SJCRH30 (cell line): ENCODE results near the gene CDC6. TPM values are rescaled to one million over a fixed set of nuclear protein-coding genes. Genes with fewer than 3 reads are reported as not detected.
"Not testable (repeated sequence)": the region's sequence is repeated elsewhere in the genome, so short reads cannot be mapped to it uniquely, and the experiment has no call there.

Experiments
- DNase-seq, 2 experiments: peaks; one replicate each; pipeline ENCODE4 v3.0.0-alpha.2; 2015 to 2020
- H3K27ac ChIP-seq: fragments of 250-450 bp; sonication (Bioruptor Pico); 2 replicates; pipeline ENCODE4 v1.5.1; 2020; ENCODE audit warnings: mild to moderate bottlenecking, moderate library complexity
- H3K27me3 ChIP-seq: fragments of 250-450 bp; sonication (Bioruptor Pico); 2 replicates; pipeline ENCODE4 v1.5.1; 2020; ENCODE audit warnings: mild to moderate bottlenecking, moderate library complexity
- H3K36me3 ChIP-seq: fragments of 250-450 bp; sonication (Bioruptor Pico); 2 replicates; pipeline ENCODE4 v1.5.1; 2020; ENCODE audit warnings: mild to moderate bottlenecking, moderate library complexity
- H3K4me1 ChIP-seq: fragments of 250-450 bp; sonication (Bioruptor Pico); 2 replicates; pipeline ENCODE4 v1.5.1; 2020; ENCODE audit warnings: mild to moderate bottlenecking, moderate library complexity
- H3K4me3 ChIP-seq: fragments of 250-450 bp; sonication (Bioruptor Pico); 2 replicates; pipeline ENCODE4 v1.5.1; 2020; ENCODE audit warnings: mild to moderate bottlenecking, moderate library complexity
- H3K9me3 ChIP-seq: fragments of 250-450 bp; sonication (Bioruptor Pico); replicated peaks from 2 replicates; pipeline ENCODE4 v1.5.1; 2020; ENCODE audit warnings: mild to moderate bottlenecking, moderate library complexity
- total RNA-seq: library from RNA; depleted of rRNA; stranded (reverse); fragments of >200 nt; shearing (Covaris generic); gene quantifications from 2 replicates; pipeline ENCODE4 v1.2.3, GENCODE V29; 2014

Gene CDC6
- total RNA-seq, 1 experiment from 2014 or later: 97.0 TPM

DNA sequence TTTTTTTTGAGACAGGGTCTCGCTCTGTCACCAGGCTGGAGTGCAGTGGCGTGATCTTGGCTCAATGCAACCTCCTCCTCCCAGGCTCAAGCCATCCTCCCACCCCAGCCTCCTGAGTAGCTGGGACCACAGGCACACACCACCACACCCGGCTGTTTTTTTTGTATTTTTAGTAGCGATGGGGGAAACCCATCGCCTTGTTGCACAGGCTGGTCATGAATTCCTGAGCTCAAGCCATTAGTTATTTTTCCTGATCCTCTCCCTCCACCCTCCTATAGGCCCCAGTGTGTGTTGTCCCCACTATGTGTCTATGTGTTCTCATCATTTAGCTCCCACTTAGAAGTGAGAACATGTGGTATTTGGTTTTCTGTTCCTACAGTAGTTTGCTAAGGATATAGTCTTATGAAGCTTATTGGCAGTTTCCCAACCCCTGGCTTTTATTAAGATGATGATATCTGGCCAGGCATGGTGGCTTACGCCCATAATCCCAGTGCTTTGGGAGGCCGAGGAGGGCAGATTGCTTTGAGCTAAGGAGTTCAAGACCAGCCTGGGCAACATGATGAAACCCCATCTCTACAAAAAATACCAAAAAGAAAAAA lies 11.6 kb downstream of the CDC6 start:
- H3K36me3 ChIP-seq: peaks cover 72% of the 10 kb centered on the region
- not testable (repeated sequence) for H3K27ac ChIP-seq

DNA sequence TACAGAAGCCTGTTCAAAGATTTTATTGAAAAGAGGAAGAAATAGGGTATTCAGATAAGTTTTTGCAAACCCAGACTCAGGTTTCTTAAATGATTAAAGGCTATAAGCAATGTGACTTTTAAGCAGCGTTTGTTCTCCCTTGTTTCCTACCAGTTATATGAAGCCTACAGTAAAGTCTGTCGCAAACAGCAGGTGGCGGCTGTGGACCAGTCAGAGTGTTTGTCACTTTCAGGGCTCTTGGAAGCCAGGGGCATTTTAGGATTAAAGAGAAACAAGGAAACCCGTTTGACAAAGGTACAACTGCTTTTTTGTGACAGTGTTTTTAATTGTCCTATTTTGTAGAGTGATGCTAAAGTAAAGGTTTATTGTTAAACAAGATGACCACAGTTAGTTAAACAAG lies 13.6 kb downstream of the CDC6 start:
- Histone ChIP-seq H3K27ac (no peak overlapping the region), H3K27me3 (no peaks in the 10 kb centered on the region), H3K9me3 (no peaks in the 10 kb centered on the region), H3K36me3 (peaks cover 55% of the 10 kb centered on the region), H3K4me3 (no peak overlapping the region), H3K4me1 (peaks cover 33% of the 10 kb centered on the region)
- DNase-seq: peak in 1 of 2 experiments; percentile 41

More for the DNA sequence above, 11.6 kb downstream of the CDC6 start:
- peaks cover 19% of the 10 kb centered on the region for H3K4me1 ChIP-seq
- DNase-seq, H3K4me3 ChIP-seq, H3K9me3 ChIP-seq, H3K27me3 ChIP-seq: not testable (repeated sequence)

DNA sequence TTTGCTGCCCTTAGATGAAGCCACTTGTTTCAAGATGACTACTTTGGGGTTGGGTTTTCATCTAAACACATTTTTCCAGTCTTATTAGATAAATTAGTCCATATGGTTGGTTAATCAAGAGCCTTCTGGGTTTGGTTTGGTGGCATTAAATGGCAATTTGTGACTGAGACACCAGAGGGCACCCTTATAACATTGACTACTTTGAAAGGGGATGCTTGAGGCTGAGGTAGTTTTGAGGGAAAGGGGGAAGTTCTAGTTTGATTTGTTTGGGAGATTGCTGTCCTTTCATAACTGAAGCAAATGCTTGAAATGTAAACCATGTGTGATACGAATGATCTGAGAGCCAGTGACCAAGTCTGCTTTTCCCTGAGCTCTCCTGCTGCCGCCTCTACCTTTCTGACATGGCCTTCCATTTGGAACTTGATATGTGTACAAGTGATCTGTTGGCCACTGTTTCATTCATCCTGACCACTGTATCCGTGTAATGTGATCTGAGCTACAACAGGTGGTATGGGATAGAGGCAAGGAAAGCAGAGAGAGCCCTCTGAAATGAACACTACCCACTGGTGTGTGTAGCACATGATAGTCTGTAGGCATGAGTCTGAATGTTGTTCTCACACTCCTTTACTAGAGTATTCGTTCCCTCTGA lies 15.5 kb downstream of the CDC6 start:
- H3K4me1 ChIP-seq: peaks cover 52% of the 10 kb centered on the region
- H3K27me3 ChIP-seq: no peaks in the 10 kb centered on the region
- DNase-seq: peak; percentile 71 to 89
- no peak overlapping the region for H3K4me3 ChIP-seq
- peak overlapping the region; percentile 59 for H3K27ac ChIP-seq
- H3K36me3 ChIP-seq: peaks cover 39% of the 10 kb centered on the region
- no peaks in the 10 kb centered on the region for H3K9me3 ChIP-seq

- H3K27ac ChIP-seq: peak overlapping the region; percentile 59
- peak; percentile 72 to 83 for DNase-seq
- peaks cover 60% of the 10 kb centered on the region for H3K4me1 ChIP-seq
- no peaks in the 10 kb centered on the region for H3K9me3 ChIP-seq
- peaks cover 33% of the 10 kb centered on the region for H3K36me3 ChIP-seq
- H3K27me3 ChIP-seq: no peaks in the 10 kb centered on the region
- no peak overlapping the region for H3K4me3 ChIP-seq
Measured at GRCh38 chr17:40303708-40304551, 16.3 kb downstream of the CDC6 start.

GRCh38 chr17:40304552-40304863 lies 16.8 kb downstream of the CDC6 start:
- not testable (repeated sequence) for DNase-seq, H3K27ac ChIP-seq, H3K9me3 ChIP-seq, H3K4me3 ChIP-seq, H3K27me3 ChIP-seq
- peaks cover 65% of the 10 kb centered on the region for H3K4me1 ChIP-seq
- peaks cover 30% of the 10 kb centered on the region for H3K36me3 ChIP-seq

GRCh38 chr17:40304866-40305265 lies 17.2 kb downstream of the CDC6 start:
- H3K4me3 ChIP-seq, H3K9me3 ChIP-seq, H3K27me3 ChIP-seq, DNase-seq, H3K27ac ChIP-seq: not testable (repeated sequence)
- Histone ChIP-seq H3K36me3 (peaks cover 30% of the 10 kb centered on the region), H3K4me1 (peaks cover 68% of the 10 kb centered on the region)

GRCh38 chr17:40306395-40306794 lies 18.7 kb downstream of the CDC6 start:
- Histone ChIP-seq H3K27me3 (no peaks in the 10 kb centered on the region), H3K9me3 (no peaks in the 10 kb centered on the region), H3K27ac (peak overlapping the region; percentile 56), H3K36me3 (peaks cover 14% of the 10 kb centered on the region), H3K4me3 (no peak overlapping the region), H3K4me1 (peaks cover 73% of the 10 kb centered on the region)
- DNase-seq: peak in 1 of 2 experiments; percentile 38

DNA sequence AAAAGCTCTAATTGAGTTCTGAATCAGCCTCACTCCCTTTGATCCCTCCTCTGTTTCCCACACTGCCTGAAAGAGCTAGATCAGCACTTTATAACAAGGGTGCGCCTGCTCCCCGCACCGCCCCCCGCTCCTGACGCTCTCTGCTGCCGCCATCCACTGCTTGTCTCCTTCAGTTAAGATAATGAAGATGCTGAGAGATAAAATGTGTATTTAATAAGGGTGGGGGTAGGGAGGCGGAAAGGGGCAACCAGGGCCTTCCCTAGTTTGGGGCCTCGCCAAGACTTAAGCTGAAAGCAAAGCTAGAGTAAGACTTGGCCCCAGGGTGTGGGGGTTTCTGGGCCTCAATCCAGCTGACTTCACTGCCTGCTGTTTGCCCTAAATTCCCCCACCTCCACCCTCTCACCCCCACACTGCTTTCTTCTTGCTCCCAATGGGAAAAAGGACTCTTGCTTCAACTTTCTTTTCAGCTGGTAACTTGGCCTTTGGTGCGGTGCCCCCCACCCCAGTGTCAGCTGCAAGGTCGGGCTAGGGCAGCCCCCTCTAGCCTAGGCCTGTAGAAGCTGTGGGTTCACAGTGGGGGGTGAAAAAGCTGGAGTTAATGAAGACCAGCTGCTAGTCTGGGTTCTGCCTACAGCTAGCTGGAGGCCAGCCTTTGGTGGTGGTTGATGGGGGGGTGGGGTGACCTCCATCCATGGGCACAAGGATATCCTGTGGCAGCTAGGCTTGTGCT lies 19.5 kb downstream of the CDC6 start:
- Histone ChIP-seq H3K4me3 (no peak overlapping the region), H3K36me3 (peaks cover 7% of the 10 kb centered on the region), H3K27ac (peak overlapping the region; percentile 56), H3K4me1 (peaks cover 80% of the 10 kb centered on the region), H3K27me3 (no peaks in the 10 kb centered on the region), H3K9me3 (no peaks in the 10 kb centered on the region)
- DNase-seq: peak; percentile 91 to 92

DNA sequence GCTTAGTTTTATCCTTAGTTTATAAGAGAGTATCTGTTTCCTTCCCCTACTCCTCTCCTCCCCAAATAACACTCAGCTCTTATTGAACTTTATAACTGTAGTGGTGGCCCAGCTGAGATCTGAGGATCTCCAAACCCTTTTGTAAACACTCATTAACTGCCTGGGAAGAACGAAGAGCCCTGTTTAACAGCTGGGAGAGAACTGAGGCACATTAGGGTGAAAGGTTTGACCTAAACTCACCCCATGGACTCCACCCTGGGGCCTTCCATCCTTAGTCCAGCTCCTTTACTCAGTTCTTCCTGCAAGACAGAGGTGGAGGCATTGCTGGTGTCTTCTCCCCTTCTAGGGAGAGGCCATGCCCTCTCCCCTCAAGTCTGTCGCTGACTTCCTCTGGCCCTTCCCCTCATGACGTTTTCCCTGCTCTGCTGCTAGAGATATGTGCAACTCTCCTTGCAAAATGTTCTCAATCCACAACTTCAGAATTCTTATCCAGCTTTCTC lies 20.1 kb downstream of the CDC6 start:
- Histone ChIP-seq H3K4me1 (peaks cover 82% of the 10 kb centered on the region), H3K36me3 (peaks cover 1% of the 10 kb centered on the region), H3K9me3 (no peaks in the 10 kb centered on the region), H3K27ac (peak overlapping the region; percentile 56), H3K27me3 (no peaks in the 10 kb centered on the region), H3K4me3 (no peak overlapping the region)
- no peak for DNase-seq

DNA sequence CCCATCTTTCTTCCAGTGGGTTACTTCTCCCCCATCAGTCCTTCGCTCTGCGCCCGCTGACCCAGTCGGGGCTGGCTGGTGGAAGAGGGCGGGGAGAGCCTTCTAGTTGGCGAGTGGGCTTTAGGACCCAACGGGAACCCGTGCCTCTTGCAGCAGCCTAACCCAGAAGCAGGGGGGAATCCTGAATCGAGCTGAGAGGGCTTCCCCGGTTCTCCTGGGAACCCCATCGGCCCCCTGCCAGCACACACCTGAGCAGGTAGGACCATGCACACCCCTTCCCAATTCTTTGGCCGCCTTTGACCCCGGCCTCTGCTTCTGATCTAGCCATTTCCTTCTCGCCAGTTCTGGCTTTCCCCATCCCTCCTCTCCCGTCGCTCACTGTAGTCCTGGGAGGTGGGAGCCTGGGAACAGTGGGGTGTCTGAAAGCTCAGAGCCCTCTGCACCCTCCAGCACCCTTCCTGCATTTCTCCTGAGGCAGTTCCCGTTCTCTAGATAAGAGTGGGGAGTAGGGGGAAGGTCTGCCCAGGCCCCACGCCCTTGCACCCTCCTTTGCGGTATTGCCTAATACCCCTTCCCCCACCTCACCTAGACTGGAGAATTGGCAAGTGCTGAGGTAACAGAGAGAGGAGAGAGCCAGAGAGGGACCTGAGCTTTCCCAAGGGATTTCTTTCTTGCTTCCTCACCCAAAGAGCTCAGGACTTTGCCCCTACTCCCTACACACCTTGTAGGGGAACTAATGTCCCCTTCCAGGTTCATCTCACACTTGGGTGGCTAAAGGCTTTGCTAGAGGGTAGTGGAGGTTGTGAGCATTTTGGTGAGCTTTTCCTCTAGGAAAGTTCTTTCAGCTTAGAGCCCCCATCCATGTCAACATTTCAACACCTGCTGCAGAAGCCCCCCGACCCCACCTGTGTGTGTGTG lies 21.6 kb downstream of the CDC6 start, which contains the start of gene RARA:
Gene RARA, plus strand, starts transcription at position 150 of the 918 bp plus-strand sequence. CDS start 22,039 bp downstream, outside the sequence.
- peak within 1 kb of the TSS; percentile 56 for H3K27ac ChIP-seq
- peaks cover 80% of the 10 kb centered on the region for H3K4me1 ChIP-seq
- H3K9me3 ChIP-seq: no peaks in the 10 kb centered on the region
- H3K36me3 ChIP-seq: no peaks in the 10 kb centered on the region
- DNase-seq: peak; percentile 60 to 65
- H3K4me3 ChIP-seq: peak within 1 kb of the TSS; percentile 58
- no peaks in the 10 kb centered on the region for H3K27me3 ChIP-seq

DNA sequence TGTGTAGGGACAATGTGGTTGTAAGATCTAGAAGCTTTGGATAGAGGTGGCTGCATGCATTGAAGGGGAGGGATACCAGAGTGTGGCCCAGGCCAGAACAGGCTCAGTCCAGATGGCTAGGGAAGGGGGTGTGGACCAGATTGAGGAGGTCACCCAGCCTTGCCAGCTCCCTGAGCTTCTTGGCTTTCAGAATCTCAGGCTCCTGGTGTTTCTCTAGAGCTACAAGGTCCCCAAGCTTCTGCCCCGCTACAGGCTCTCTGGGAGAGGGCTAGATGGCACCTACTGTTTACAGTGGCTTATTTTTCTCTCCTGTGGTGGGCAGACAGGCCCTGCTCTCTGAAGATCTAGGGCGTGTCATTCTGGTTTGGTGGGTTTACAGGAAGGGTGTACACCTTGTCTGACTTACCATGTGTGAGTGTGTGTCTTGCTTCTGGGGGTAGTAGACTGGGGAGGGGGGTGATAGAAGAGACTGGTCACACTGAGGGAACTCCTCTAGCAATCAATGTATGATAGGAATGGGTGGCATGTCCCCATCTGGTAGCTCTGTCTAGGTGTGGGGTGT lies 22.4 kb downstream of the CDC6 start:
- Histone ChIP-seq H3K4me1 (peaks cover 79% of the 10 kb centered on the region), H3K4me3 (no peak overlapping the region), H3K9me3 (no peaks in the 10 kb centered on the region), H3K36me3 (no peaks in the 10 kb centered on the region), H3K27me3 (no peaks in the 10 kb centered on the region), H3K27ac (no peak overlapping the region)
- no peak for DNase-seq

GRCh38 chr17:40310882-40311391 lies 23.3 kb downstream of the CDC6 start:
- Histone ChIP-seq H3K27ac (no peak overlapping the region), H3K27me3 (no peaks in the 10 kb centered on the region), H3K4me3 (no peak overlapping the region), H3K4me1 (peaks cover 85% of the 10 kb centered on the region), H3K9me3 (no peaks in the 10 kb centered on the region), H3K36me3 (no peaks in the 10 kb centered on the region)
- no peak for DNase-seq

GRCh38 chr17:40311575-40311974 lies 23.9 kb downstream of the CDC6 start:
- no peak overlapping the region for H3K27ac ChIP-seq
- DNase-seq: no peak

More at GRCh38 chr17:40311575-40311974, 23.9 kb downstream of the CDC6 start:
- H3K9me3 ChIP-seq: no peaks in the 10 kb centered on the region
- no peak overlapping the region for H3K4me3 ChIP-seq
- no peaks in the 10 kb centered on the region for H3K27me3 ChIP-seq
- no peaks in the 10 kb centered on the region for H3K36me3 ChIP-seq
- peaks cover 85% of the 10 kb centered on the region for H3K4me1 ChIP-seq
